Prostate gland (tissue), 2 donors: ENCODE data around the gene SEC61G. TPM values are rescaled to one million over a fixed set of nuclear protein-coding genes. Genes with fewer than 3 reads are reported as not detected.

ENCODE experiments used
- DNase-seq: peaks from one replicate; pipeline ENCODE4 v3.0.0-alpha.2; 2019; ENCODE audit warnings: low spot score
- H3K27ac ChIP-seq, 2 donors: fragments of 200-600 bp; sonication (generic); 2 replicates each; pipeline ENCODE4 v1.5.1; 2017 to 2019
- H3K27me3 ChIP-seq: fragments of 200-600 bp; sonication (generic); replicated peaks from 2 replicates; pipeline ENCODE4 v1.5.1; 2019; ENCODE audit not compliant: insufficient read depth
- H3K36me3 ChIP-seq, 2 donors: fragments of 200-600 bp; sonication (generic); 1 replicate in 1 of 2; 2 replicates in 1 of 2; pipeline versions ENCODE4 v1.5.1 to v1.8.1; 2017 to 2019
- H3K4me1 ChIP-seq: fragments of 200-600 bp; sonication (generic); replicated peaks from 2 replicates; pipeline ENCODE4 v1.5.1; 2019
- H3K4me3 ChIP-seq, 2 donors: fragments of 200-600 bp; sonication (generic); 2 replicates each; pipeline ENCODE4 v1.5.1; 2017 to 2019
- H3K9me3 ChIP-seq: fragments of 200-600 bp; sonication (generic); 2 replicates; pipeline ENCODE4 v1.5.1; 2017
- CTCF ChIP-seq, 4 experiments: fragments of 200-600 bp in 2 of 4; fragments of 450-650 bp in 2 of 4; sonication (generic) in 2 of 4; IDR thresholded peaks; 1 replicate in 3 of 4; 2 replicates in 1 of 4; pipeline ENCODE4 v1.5.1; 2016 to 2019; ENCODE audit warnings: antibody characterized with exemption in 4 of 4, mild to moderate bottlenecking in 2 of 4, moderate library complexity in 2 of 4
- POLR2A ChIP-seq: fragments of 450-650 bp; IDR thresholded peaks from one replicate; pipeline ENCODE4 v1.6.1; 2016; ENCODE audit warnings: antibody characterized with exemption, mild to moderate bottlenecking
- POLR2AphosphoS5 ChIP-seq: sonication (generic); formaldehyde crosslinking; IDR thresholded peaks from one replicate; pipeline ENCODE4 v1.6.1; 2017; ENCODE audit warnings: antibody characterized with exemption
- WGBS: methylation state at CpG from one replicate; pipeline ENCODE4 v1.1.5; 2018; 5-methylcytosine and 5-hydroxymethylcytosine counted together
- intact Hi-C: fragments of 100-400 bp; cut with DNase I; formaldehyde crosslinking; loops from one replicate; pipeline ENCODE4 v1.14.2; 2022
- total RNA-seq, 2 donors: library from RNA; depleted of rRNA; stranded (reverse); fragments of >200 nt; gene quantifications; one replicate each; pipeline ENCODE4 v1.1.0, GENCODE V29; 2016

SEC61G gene
- total RNA-seq, 2 donors from 2014 or later: 253 to 473 TPM

- intact Hi-C loops: loop anchor here (10.0 kb wide), 1 partner anchor 231 kb away; the partner anchor contains the start of gene EGFR
- 94% methylated on average over 4 of the region's 4 CpGs for WGBS
Observed at GRCh38 chr7:54783952-54784351, 24.9 kb upstream of the SEC61G start.

DNA sequence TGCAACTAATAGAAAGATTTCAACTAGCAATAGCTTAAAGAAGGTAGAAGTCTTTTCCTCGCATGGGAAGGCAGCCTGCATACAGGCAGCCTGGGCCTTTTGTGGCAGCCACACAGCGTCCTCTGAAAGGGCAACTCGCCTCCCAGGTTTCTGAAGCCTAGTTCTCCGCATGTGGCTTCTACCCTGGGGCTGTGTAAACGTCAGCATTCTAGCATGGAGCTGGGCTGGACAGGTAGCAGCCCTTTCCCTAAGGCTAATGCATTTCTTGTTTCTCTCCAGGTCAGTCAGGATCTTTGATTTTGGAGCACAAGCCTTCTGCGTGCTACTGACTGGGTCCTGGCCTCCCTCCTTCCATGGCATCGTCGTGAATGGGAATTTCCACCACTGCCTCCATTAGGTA, 23.8 kb upstream of the SEC61G start:
- no peak overlapping the region for H3K4me3 ChIP-seq
- H3K4me1 ChIP-seq: no peaks in the 10 kb centered on the region
- H3K27me3 ChIP-seq: no peaks in the 10 kb centered on the region
- DNase-seq: no peak
- intact Hi-C loops: loop anchor here (10.0 kb wide), 1 partner anchor 232 kb away; the partner anchor contains the start of gene EGFR
- 85% methylated on average over 8 of the region's 8 CpGs for WGBS
- TF ChIP-seq CTCF (IDR thresholded peaks at IDR 0.05) (no peak), POLR2AphosphoS5 (no peak), POLR2A (no peak)
- H3K9me3 ChIP-seq: no peaks in the 10 kb centered on the region
- H3K27ac ChIP-seq: no peak overlapping the region
- H3K36me3 ChIP-seq: no peaks in the 10 kb centered on the region

More at GRCh38 chr7:54783952-54784351, 24.9 kb upstream of the SEC61G start:
- Histone ChIP-seq H3K4me3 (no peak overlapping the region), H3K27me3 (no peaks in the 10 kb centered on the region), H3K9me3 (no peaks in the 10 kb centered on the region), H3K4me1 (no peaks in the 10 kb centered on the region), H3K36me3 (no peaks in the 10 kb centered on the region), H3K27ac (no peak overlapping the region)
- TF ChIP-seq CTCF (IDR thresholded peaks at IDR 0.05): no peak
- no peak for TF ChIP-seq POLR2AphosphoS5
- no peak for TF ChIP-seq POLR2A
- DNase-seq: no peak

DNA sequence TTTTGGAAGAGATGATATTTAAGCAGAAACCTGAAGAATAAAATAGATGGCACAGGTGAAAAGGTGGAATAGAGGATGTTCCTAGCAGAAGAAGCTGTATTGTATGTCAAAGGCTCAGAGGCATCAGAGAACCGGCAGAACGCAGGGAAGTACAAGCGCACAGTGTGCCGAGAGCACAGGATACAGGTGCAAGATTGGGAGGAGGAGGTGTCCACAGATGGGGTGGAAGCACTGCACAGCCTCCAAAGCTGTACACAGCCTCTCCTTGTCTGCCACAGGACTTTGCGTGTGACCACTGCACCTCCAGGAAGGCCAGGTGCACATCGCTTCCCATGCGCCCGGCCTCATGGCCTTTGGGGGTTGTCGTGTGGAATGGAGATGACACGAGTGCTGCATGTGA, 23.3 kb upstream of the SEC61G start:
- Histone ChIP-seq H3K9me3 (no peaks in the 10 kb centered on the region), H3K27me3 (no peaks in the 10 kb centered on the region), H3K4me3 (no peak overlapping the region), H3K27ac (no peak overlapping the region), H3K4me1 (no peaks in the 10 kb centered on the region), H3K36me3 (no peaks in the 10 kb centered on the region)
- no peak for DNase-seq
- intact Hi-C loops: loop anchor here (10.0 kb wide), 1 partner anchor 232 kb away; the partner anchor contains the start of gene EGFR
- no peak for TF ChIP-seq POLR2A
- TF ChIP-seq CTCF (IDR thresholded peaks at IDR 0.05): no peak
- TF ChIP-seq POLR2AphosphoS5: no peak
- 90% methylated on average over 10 of the region's 10 CpGs for WGBS

GRCh38 chr7:54781134-54781920, 22.3 kb upstream of the SEC61G start:
- 65% methylated on average over 8 of the region's 8 CpGs for WGBS
- Histone ChIP-seq H3K27me3 (no peaks in the 10 kb centered on the region), H3K36me3 (no peaks in the 10 kb centered on the region), H3K9me3 (no peaks in the 10 kb centered on the region), H3K4me3 (no peak overlapping the region), H3K4me1 (no peaks in the 10 kb centered on the region), H3K27ac (no peak overlapping the region)
- intact Hi-C loops: loop anchor here (10.0 kb wide), 1 partner anchor 233 kb away; the partner anchor contains the start of gene EGFR
- DNase-seq: no peak
- TF ChIP-seq POLR2AphosphoS5: no peak

DNA sequence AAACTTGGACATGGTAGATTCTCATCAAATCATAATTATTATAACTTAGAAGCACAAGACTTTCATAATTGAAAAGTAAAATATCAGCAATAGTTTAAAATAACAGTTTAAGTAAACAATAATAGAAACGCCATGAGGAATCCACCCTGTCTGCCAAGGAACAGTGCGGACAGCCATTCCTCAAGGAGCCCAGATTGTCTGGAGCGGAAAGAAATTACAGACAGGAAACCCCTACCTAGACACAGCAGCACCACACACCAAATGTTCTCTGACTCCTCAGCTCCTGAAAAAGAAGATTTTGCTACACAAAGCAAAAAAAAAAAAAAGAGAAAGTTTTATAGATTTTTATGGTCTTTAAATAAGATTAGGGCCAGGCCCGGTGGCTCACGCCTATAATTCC, 21.5 kb upstream of the SEC61G start:
- Histone ChIP-seq H3K4me1 (no peaks in the 10 kb centered on the region), H3K9me3 (no peaks in the 10 kb centered on the region), H3K27me3 (no peaks in the 10 kb centered on the region), H3K36me3 (no peaks in the 10 kb centered on the region), H3K4me3 (no peak overlapping the region), H3K27ac (no peak overlapping the region)
- 75% methylated on average over 5 of the region's 5 CpGs for WGBS
- no peak for DNase-seq
- intact Hi-C loops: loop anchor here (10.0 kb wide), 1 partner anchor 234 kb away; the partner anchor contains the start of gene EGFR
- TF ChIP-seq POLR2A (no peak), CTCF (IDR thresholded peaks at IDR 0.05) (no peak), POLR2AphosphoS5 (no peak)
